ENCODE data around the gene ECSCR. TPM values are rescaled to one million over a fixed set of nuclear protein-coding genes. Genes with fewer than 3 reads are reported as not detected.

ECSCR gene
- total RNA-seq, 1 experiment from 2014 or later = not detected

- no peak for DNase-seq
- intact Hi-C loops (cut with micrococcal nuclease; ENCODE audit: unreplicated experiment) = no loop called here
- Mint-ChIP-seq H3K9me3 (ENCODE audit: low read depth, unreplicated experiment) (no peaks in the 10 kb centered on the region), H3K4me1 (ENCODE audit: low read depth, unreplicated experiment) (peaks cover 12% of the 10 kb centered on the region), H3K36me3 (ENCODE audit: insufficient read depth, unreplicated experiment) (no peaks in the 10 kb centered on the region), H3K4me3 (ENCODE audit: low read depth, unreplicated experiment) (no peak overlapping the region), H3K27ac (ENCODE audit: unreplicated experiment) (no peak overlapping the region), H3K27me3 (ENCODE audit: unreplicated experiment) (no peaks in the 10 kb centered on the region)
- no peak for TF ChIP-seq CTCF (IDR thresholded peaks at IDR 0.05; ENCODE audit: unreplicated experiment)
- CTCF ChIA-PET = no interaction called here
- BruUV-seq (replicated peaks) = no TSS peak
Observed at GRCh38 chr5:139460455-139460854, 2.1 kb downstream of the ECSCR start.

- DNase-seq = peak; percentile 38
- intact Hi-C loops (cut with micrococcal nuclease; ENCODE audit: unreplicated experiment) = no loop called here
- no peak for TF ChIP-seq CTCF (IDR thresholded peaks at IDR 0.05; ENCODE audit: unreplicated experiment)
- Mint-ChIP-seq H3K27me3 (ENCODE audit: unreplicated experiment) (no peaks in the 10 kb centered on the region), H3K4me1 (ENCODE audit: low read depth, unreplicated experiment) (peaks cover 12% of the 10 kb centered on the region), H3K9me3 (ENCODE audit: low read depth, unreplicated experiment) (no peaks in the 10 kb centered on the region), H3K4me3 (ENCODE audit: low read depth, unreplicated experiment) (no peak overlapping the region), H3K27ac (ENCODE audit: unreplicated experiment) (peak overlapping the region; percentile 54), H3K36me3 (ENCODE audit: insufficient read depth, unreplicated experiment) (no peaks in the 10 kb centered on the region)
- CTCF ChIA-PET = interaction anchor here (1.0 to 1.4 kb wide), 2 partner anchors 20 to 23 kb away, joined by 4 to 6 read pairs; partner anchors contain the start of genes DNAJC18 and STING1
- BruUV-seq (replicated peaks) = no TSS peak
Observed at GRCh38 chr5:139459451-139459934, 3.0 kb downstream of the ECSCR start.

- Mint-ChIP-seq H3K4me3 (ENCODE audit: low read depth, unreplicated experiment) (no peak overlapping the region), H3K4me1 (ENCODE audit: low read depth, unreplicated experiment) (peaks cover 12% of the 10 kb centered on the region), H3K36me3 (ENCODE audit: insufficient read depth, unreplicated experiment) (no peaks in the 10 kb centered on the region), H3K27ac (ENCODE audit: unreplicated experiment) (peak overlapping the region; percentile 54), H3K9me3 (ENCODE audit: low read depth, unreplicated experiment) (no peaks in the 10 kb centered on the region), H3K27me3 (ENCODE audit: unreplicated experiment) (no peaks in the 10 kb centered on the region)
- TF ChIP-seq CTCF (IDR thresholded peaks at IDR 0.05; ENCODE audit: unreplicated experiment) = no peak
- intact Hi-C loops (cut with micrococcal nuclease; ENCODE audit: unreplicated experiment) = no loop called here
- CTCF ChIA-PET = interaction anchor here (0.6 to 1.4 kb wide), 6 partner anchors 19 to 193 kb away, joined by 3 to 6 read pairs (median 4); partner anchors contain the start of genes DNAJC18 and STING1
- no TSS peak for BruUV-seq (replicated peaks)
- DNase-seq = peak; percentile 39
Observed at GRCh38 chr5:139458580-139459407, 3.7 kb downstream of the ECSCR start.

- Mint-ChIP-seq H3K4me1 (ENCODE audit: low read depth, unreplicated experiment) (peaks cover 12% of the 10 kb centered on the region), H3K4me3 (ENCODE audit: low read depth, unreplicated experiment) (no peak overlapping the region), H3K9me3 (ENCODE audit: low read depth, unreplicated experiment) (no peaks in the 10 kb centered on the region), H3K27ac (ENCODE audit: unreplicated experiment) (no peak overlapping the region), H3K27me3 (ENCODE audit: unreplicated experiment) (no peaks in the 10 kb centered on the region), H3K36me3 (ENCODE audit: insufficient read depth, unreplicated experiment) (no peaks in the 10 kb centered on the region)
- DNase-seq = no peak
- intact Hi-C loops (cut with micrococcal nuclease; ENCODE audit: unreplicated experiment) = no loop called here
- BruUV-seq (replicated peaks) = no TSS peak
- CTCF ChIA-PET = interaction anchor here (0.6 to 0.7 kb wide), 3 partner anchors 40 to 874 kb away, joined by 4 to 5 read pairs (median 4); no protein-coding TSS in a partner anchor
- no peak for TF ChIP-seq CTCF (IDR thresholded peaks at IDR 0.05; ENCODE audit: unreplicated experiment)
Observed at GRCh38 chr5:139457653-139458306, 4.8 kb downstream of the ECSCR start.

Measured in Calu3 (cell line).